ENCODE measurements around the gene ZNF346. TPM values are rescaled to one million over a fixed set of nuclear protein-coding genes. Genes with fewer than 3 reads are reported as not detected.
A peak's percentile ranks its signal among the peaks of the same experiment; 100 is the strongest.
"Not testable (repeated sequence)": the region's sequence is repeated elsewhere in the genome, so short reads cannot be mapped to it uniquely, and the experiment has no call there.

ZNF346 gene
- total and polyA plus RNA-seq, 2 experiments from 2014 or later, result 32.5 TPM

DNA sequence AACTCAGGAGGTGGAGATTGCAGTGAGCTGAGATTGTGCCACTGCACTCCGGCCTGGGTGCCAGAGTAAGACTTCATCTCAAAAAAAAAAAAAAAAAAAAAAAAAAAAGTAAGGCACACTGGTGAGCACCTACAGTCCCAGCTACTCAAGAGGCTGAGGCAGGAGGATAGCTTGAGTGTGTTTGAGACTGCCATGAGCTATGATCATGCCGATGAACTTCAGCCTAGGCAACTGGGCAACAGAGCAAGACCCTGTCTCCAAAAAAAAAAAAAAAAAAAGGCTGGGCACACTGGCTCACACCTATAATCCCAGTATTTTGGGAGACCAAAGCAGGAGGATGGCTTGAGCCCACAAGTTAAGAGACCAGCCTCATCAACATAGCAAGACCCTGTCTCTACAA, 36.2 kb upstream of the ZNF346 start:
- Histone ChIP-seq H3K27me3 (no peaks in the 10 kb centered on the region), H3K9me3 (ENCODE audit: low read depth) (no peaks in the 10 kb centered on the region), H3K4me3 (no peak overlapping the region), H3K4me1 (ENCODE audit: low read depth) (no peaks in the 10 kb centered on the region), H3K27ac (no peak overlapping the region), H3K36me3 (no peaks in the 10 kb centered on the region)
- no peak for DNase-seq (ENCODE audit: low read depth in 1 of 2, low spot score in 1 of 2)
- no peak for TF ChIP-seq CTCF (IDR thresholded peaks at IDR 0.05; ENCODE audit: low read depth, low read length)

- H3K4me1 ChIP-seq (ENCODE audit: low read depth), result no peaks in the 10 kb centered on the region
- no peak for TF ChIP-seq CTCF (IDR thresholded peaks at IDR 0.05; ENCODE audit: low read depth, low read length)
- H3K9me3 ChIP-seq (ENCODE audit: low read depth), result no peaks in the 10 kb centered on the region
- no peak overlapping the region for H3K4me3 ChIP-seq
- H3K27me3 ChIP-seq, result no peaks in the 10 kb centered on the region
- no peak for DNase-seq (ENCODE audit: low read depth in 1 of 2, low spot score in 1 of 2)
- no peak overlapping the region for H3K27ac ChIP-seq
- H3K36me3 ChIP-seq, result no peaks in the 10 kb centered on the region
Observed at GRCh38 chr5:176987583-176987982, 34.9 kb upstream of the ZNF346 start.

DNA sequence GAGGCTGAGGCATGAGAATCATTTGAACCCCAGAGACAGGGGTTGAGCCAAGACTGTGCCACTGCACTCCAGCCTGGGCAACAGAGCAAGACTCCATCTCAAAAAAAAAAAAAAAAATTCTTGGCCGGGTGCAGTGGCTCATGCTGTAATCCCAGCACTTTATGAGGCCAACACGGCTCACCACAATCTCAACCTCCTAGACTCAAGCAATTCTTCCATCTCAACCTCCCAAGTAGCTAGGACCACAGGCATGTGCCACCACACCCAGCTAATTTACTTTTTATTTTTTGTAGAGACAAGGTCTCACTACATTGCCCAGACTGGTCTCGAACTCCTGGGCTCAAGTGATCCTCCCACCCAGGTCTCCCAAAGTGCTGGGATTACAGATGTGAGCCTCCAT, 29.4 kb upstream of the ZNF346 start:
- not testable (repeated sequence) for H3K36me3 ChIP-seq; H3K27ac ChIP-seq; H3K4me3 ChIP-seq; H3K27me3 ChIP-seq; H3K9me3 ChIP-seq (ENCODE audit: low read depth); H3K4me1 ChIP-seq (ENCODE audit: low read depth)
- peak in 1 of 2 donors; percentile 46 for DNase-seq (ENCODE audit: low read depth in 1 of 2, low spot score in 1 of 2)

DNA sequence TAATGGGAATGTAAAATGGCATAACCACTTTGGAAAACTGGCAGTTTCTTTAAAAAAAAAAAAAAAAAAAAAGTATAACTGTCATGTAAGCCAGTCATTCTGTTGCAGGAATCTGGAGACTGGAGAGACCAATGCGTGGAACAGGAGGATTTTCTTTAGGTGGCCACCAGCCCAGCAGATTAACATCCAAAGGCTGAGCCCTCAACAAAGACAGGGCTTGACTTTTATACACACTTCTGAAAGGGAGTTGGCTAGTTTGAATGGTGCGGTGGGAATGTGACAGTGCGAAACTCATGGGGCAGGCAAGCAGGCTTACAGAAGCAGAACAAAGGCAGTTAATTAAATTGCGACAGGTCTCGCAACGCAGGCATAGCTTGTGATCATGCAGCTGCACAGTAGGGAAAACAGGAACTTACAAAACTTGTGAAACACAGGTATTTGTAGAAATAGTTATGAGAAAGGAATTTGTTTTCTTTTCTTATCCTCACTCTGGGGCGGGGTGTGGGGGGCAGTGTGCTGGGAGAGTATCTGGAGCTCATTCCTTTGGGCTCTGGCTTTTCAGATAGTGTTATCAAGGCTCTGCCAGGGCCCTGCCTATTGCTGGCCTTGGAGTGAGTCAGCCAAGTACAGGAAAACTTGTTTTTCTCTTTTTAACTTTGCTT, 27.9 kb upstream of the ZNF346 start:
- Histone ChIP-seq H3K4me3 (no peak overlapping the region), H3K27ac (peak overlapping the region; percentile 78), H3K9me3 (ENCODE audit: low read depth) (no peaks in the 10 kb centered on the region), H3K36me3 (no peaks in the 10 kb centered on the region), H3K4me1 (ENCODE audit: low read depth) (no peaks in the 10 kb centered on the region), H3K27me3 (no peaks in the 10 kb centered on the region)
- no peak for TF ChIP-seq CTCF (IDR thresholded peaks at IDR 0.05; ENCODE audit: low read depth, low read length)
- peak; percentile 2 to 96 for DNase-seq (ENCODE audit: low read depth in 1 of 2, low spot score in 1 of 2)

GRCh38 chr5:176995122-176995490, 27.4 kb upstream of the ZNF346 start:
- no peak for TF ChIP-seq CTCF (IDR thresholded peaks at IDR 0.05; ENCODE audit: low read depth, low read length)
- Histone ChIP-seq H3K9me3 (ENCODE audit: low read depth) (no peaks in the 10 kb centered on the region), H3K27ac (peak overlapping the region; percentile 78), H3K36me3 (no peaks in the 10 kb centered on the region), H3K4me1 (ENCODE audit: low read depth) (no peaks in the 10 kb centered on the region), H3K4me3 (no peak overlapping the region), H3K27me3 (no peaks in the 10 kb centered on the region)
- no peak for DNase-seq (ENCODE audit: low read depth in 1 of 2, low spot score in 1 of 2)

DNA sequence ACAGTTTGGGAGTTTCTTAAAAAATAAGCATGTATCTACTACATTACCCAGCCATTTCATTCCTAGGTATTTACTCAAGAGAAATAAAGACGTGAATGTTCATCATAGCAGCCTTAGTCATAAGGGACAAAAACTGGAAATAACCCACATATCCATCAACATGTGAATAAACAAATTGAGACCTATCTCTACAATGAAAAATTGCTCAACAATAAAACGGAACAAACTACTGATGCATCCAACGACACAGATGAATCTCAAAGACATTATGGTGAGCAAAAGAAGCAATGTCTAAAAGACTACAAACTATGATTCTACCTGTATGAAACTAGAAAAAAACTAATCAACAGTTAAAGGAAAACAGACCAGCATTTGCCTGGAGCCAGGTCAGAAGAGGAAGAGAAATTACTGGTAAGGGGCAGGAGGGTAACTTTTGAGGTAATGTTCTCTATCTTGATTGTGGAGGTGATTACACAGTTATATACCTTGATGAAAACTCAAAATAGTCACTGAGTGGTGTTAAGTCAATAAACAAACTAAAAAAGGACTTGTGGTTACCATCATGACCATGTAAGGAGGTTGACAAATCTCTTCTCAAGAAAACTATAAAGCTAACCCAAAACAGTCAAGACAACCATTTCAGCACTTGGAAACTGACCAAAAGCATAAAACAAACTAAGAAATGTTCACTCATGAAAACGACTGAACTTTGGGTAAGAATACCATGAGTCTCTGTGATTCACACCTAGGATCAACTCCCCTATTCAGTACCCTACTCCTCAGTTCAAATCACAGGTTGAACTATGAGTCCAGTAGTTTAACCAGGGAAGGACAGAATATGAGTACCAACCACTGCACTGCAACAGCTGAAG, 26.4 kb upstream of the ZNF346 start:
- DNase-seq (ENCODE audit: low read depth in 1 of 2, low spot score in 1 of 2), result peak in 1 of 2 donors; percentile 80
- peak overlapping the region; percentile 60 for H3K27ac ChIP-seq
- H3K9me3 ChIP-seq (ENCODE audit: low read depth), result no peaks in the 10 kb centered on the region
- H3K36me3 ChIP-seq, result no peaks in the 10 kb centered on the region
- TF ChIP-seq CTCF (IDR thresholded peaks at IDR 0.05; ENCODE audit: low read depth, low read length), result no peak
- no peak overlapping the region for H3K4me3 ChIP-seq
- H3K27me3 ChIP-seq, result no peaks in the 10 kb centered on the region
- no peaks in the 10 kb centered on the region for H3K4me1 ChIP-seq (ENCODE audit: low read depth)
